BLaER1 treated with 17β-estradiol and CSF1 and Interleukin-3, amounts not matched to agents 10 nM and 100 nM (cell line): ENCODE results near the gene RASSF3.
A peak's percentile ranks its signal among the peaks of the same experiment; 100 is the strongest.

Source experiments
- H3K27ac ChIP-seq, 11 experiments: shearing (Covaris generic); formaldehyde crosslinking; 2 replicates each; pipeline ENCODE4 v1.8.1; 2022
- H3K27me3 ChIP-seq, 11 experiments: shearing (Covaris generic); formaldehyde crosslinking; 2 replicates each; pipeline ENCODE4 v1.8.1; 2022
- H3K36me3 ChIP-seq, 11 experiments: shearing (Covaris generic); formaldehyde crosslinking; 2 replicates each; pipeline ENCODE4 v1.8.1; 2022
- H3K4me1 ChIP-seq, 10 experiments: shearing (Covaris generic); formaldehyde crosslinking; 2 replicates each; pipeline ENCODE4 v1.8.1; 2022
- H3K4me2 ChIP-seq, 11 experiments: shearing (Covaris generic); formaldehyde crosslinking; 2 replicates each; pipeline ENCODE4 v1.8.1; 2022
- H3K4me3 ChIP-seq, 10 experiments: shearing (Covaris generic); formaldehyde crosslinking; 2 replicates each; pipeline ENCODE4 v1.8.1; 2022
- H3K9ac ChIP-seq, 11 experiments: shearing (Covaris generic); formaldehyde crosslinking; 2 replicates each; pipeline ENCODE4 v1.8.1; 2022
- H3K9me3 ChIP-seq, 11 experiments: shearing (Covaris generic); formaldehyde crosslinking; replicated peaks in 1 of 11; 2 replicates each; pipeline ENCODE4 v1.8.1; 2022
- H4K20me1 ChIP-seq, 11 experiments: shearing (Covaris generic); formaldehyde crosslinking; 2 replicates each; pipeline ENCODE4 v1.8.1; 2022
- Cebpa-rat ChIP-seq, 11 experiments: shearing (Covaris generic); IDR thresholded peaks; 2 replicates each; pipeline ENCODE4 v1.8.1; 2022

The RASSF3 gene

DNA sequence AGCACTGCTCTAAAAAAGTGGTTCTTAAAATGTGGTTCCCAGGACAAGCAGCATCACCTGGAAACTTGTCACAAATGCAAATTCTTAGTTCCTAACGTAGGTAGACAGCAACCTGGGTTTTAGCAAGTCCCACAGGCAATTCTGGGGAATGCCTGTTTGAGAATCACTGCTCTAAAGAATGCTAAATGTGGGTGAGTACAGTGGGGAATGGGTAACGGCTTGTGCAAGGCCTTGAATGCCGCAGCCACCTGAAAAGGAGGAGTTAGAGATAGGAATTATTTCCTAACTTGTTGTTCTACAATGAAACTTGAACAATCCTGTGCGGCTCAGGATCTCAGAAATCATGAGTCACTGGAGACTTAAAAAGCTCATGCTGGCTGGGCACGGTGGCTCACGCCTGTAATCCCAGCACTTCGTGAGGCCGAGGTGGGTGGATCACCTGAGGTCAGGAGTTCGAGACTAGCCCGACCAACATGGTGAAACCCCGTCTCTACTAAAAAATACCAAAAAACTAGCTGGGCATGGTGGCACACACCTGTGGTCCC lies 114.0 kb downstream of the RASSF3 start:
- H3K4me2 ChIP-seq = no peak overlapping the region
- H3K9me3 ChIP-seq = no peaks in the 10 kb centered on the region
- H3K4me1 ChIP-seq = peaks cover 0 to 6% (median 0%) of the 10 kb centered on the region in 10 experiments; a peak in 4 of 20 replicates
- H3K27me3 ChIP-seq = no peaks in the 10 kb centered on the region
- no peak overlapping the region for H3K4me3 ChIP-seq
- H3K36me3 ChIP-seq = peaks cover 63 to 100% (median 83%) of the 10 kb centered on the region in 11 experiments
- H3K9ac ChIP-seq = no peak overlapping the region
- no peak for TF ChIP-seq Cebpa-rat (IDR thresholded peaks at IDR 0.05)
- H3K27ac ChIP-seq = no peak overlapping the region
- H4K20me1 ChIP-seq = peaks cover 0 to 23% (median 0%) of the 10 kb centered on the region in 11 experiments; a peak in 3 of 22 replicates

DNA sequence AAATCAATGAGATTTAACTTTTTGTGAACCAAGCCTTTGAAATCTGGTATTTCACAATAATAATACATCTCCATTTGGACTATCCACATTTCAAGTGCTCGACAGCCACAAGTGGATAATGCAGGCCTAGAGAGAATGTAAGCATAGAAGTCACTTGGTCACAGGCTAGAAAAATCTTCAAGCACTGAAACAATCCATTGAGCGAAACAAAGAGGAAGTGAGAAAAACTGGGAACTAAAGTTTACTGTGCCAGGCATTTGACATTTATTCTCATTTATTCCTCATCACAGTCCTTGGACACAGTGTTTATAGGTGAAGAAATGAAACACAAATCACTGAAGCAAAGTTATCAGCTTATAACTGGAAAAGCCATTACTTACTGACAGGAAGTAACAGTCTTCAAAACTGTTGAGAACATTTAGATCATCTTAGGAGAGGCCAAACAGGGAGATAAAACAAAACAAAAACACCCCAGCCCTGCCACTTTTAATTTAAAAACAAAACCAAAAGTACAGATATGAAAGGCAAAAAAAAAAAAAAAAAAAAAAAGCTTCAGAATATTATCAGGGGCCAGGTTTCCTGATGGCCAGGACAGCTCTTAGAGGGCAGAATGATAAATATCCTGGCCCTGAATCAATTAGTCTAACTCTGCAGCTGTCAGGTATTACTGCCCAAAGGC lies 119.8 kb downstream of the RASSF3 start:
- Histone ChIP-seq H3K9me3 (no peaks in the 10 kb centered on the region), H3K27ac (peak overlapping the region in 8 of 11 experiments; percentile 27 to 63 (median 52); a peak in 15 of 22 replicates), H3K27me3 (no peaks in the 10 kb centered on the region), H3K4me3 (no peak overlapping the region), H3K36me3 (peaks cover 26 to 94% (median 53%) of the 10 kb centered on the region in 11 experiments), H3K4me2 (peak overlapping the region in 10 of 11 experiments; percentile 13 to 71 (median 42); a peak in 16 of 22 replicates), H3K4me1 (peaks cover 17 to 42% (median 21%) of the 10 kb centered on the region in 10 experiments; a peak in 19 of 20 replicates), H4K20me1 (peaks cover 0 to 7% (median 0%) of the 10 kb centered on the region in 11 experiments; a peak in 2 of 22 replicates), H3K9ac (peak overlapping the region in 5 of 11 experiments; percentile 6 to 41 (median 29); a peak in 4 of 22 replicates)
- TF ChIP-seq Cebpa-rat (IDR thresholded peaks at IDR 0.05) = peak in 1 of 11 experiments; percentile 54; a peak in 1 of 22 replicates

GRCh38 chr12:64730588-64730969 lies 120.3 kb downstream of the RASSF3 start:
- H3K4me1 ChIP-seq = peaks cover 17 to 47% (median 21%) of the 10 kb centered on the region in 10 experiments; a peak in 19 of 20 replicates
- peak overlapping the region in 8 of 11 experiments; percentile 27 to 63 (median 52); a peak in 13 of 22 replicates for H3K27ac ChIP-seq
- TF ChIP-seq Cebpa-rat (IDR thresholded peaks at IDR 0.05) = no peak
- no peaks in the 10 kb centered on the region for H3K9me3 ChIP-seq
- H3K36me3 ChIP-seq = peaks cover 31 to 94% (median 57%) of the 10 kb centered on the region in 11 experiments
- no peaks in the 10 kb centered on the region for H3K27me3 ChIP-seq
- no peak overlapping the region for H3K4me3 ChIP-seq
- peak overlapping the region in 10 of 11 experiments; percentile 13 to 71 (median 42); a peak in 16 of 22 replicates for H3K4me2 ChIP-seq
- H4K20me1 ChIP-seq = peaks cover 0 to 4% (median 0%) of the 10 kb centered on the region in 11 experiments; a peak in 1 of 22 replicates
- H3K9ac ChIP-seq = peak overlapping the region in 4 of 11 experiments; percentile 6 to 41 (median 20); a peak in 2 of 22 replicates

GRCh38 chr12:64731683-64732082 lies 121.4 kb downstream of the RASSF3 start:
- no peak overlapping the region for H3K4me3 ChIP-seq
- H3K27me3 ChIP-seq = no peaks in the 10 kb centered on the region
- no peak overlapping the region for H3K4me2 ChIP-seq
- no peak for TF ChIP-seq Cebpa-rat (IDR thresholded peaks at IDR 0.05)
- H4K20me1 ChIP-seq = no peaks in the 10 kb centered on the region; a peak in 1 of 22 replicates
- peaks cover 17 to 58% (median 21%) of the 10 kb centered on the region in 10 experiments; a peak in 19 of 20 replicates for H3K4me1 ChIP-seq
- H3K9me3 ChIP-seq = no peaks in the 10 kb centered on the region
- H3K36me3 ChIP-seq = peaks cover 40 to 94% (median 62%) of the 10 kb centered on the region in 11 experiments
- H3K27ac ChIP-seq = no peak overlapping the region
- H3K9ac ChIP-seq = no peak overlapping the region

GRCh38 chr12:64733857-64734256 lies 123.6 kb downstream of the RASSF3 start:
- Histone ChIP-seq H3K9ac (no peak overlapping the region), H3K4me1 (peaks cover 17 to 80% (median 23%) of the 10 kb centered on the region in 10 experiments; a peak in 19 of 20 replicates), H4K20me1 (no peaks in the 10 kb centered on the region; a peak in 1 of 22 replicates), H3K36me3 (peaks cover 42 to 94% (median 63%) of the 10 kb centered on the region in 11 experiments), H3K27ac (no peak overlapping the region), H3K27me3 (no peaks in the 10 kb centered on the region), H3K4me3 (no peak overlapping the region), H3K4me2 (peak overlapping the region in 10 of 11 experiments; percentile 8 to 62 (median 34); a peak in 16 of 22 replicates), H3K9me3 (no peaks in the 10 kb centered on the region)
- TF ChIP-seq Cebpa-rat (IDR thresholded peaks at IDR 0.05) = no peak

GRCh38 chr12:64735442-64735841 lies 125.1 kb downstream of the RASSF3 start:
- no peak overlapping the region for H3K9ac ChIP-seq
- H3K27ac ChIP-seq = peak overlapping the region in 3 of 11 experiments; percentile 0 to 9 (median 2); a peak in 2 of 22 replicates
- TF ChIP-seq Cebpa-rat (IDR thresholded peaks at IDR 0.05) = no peak
- no peaks in the 10 kb centered on the region; a peak in 1 of 22 replicates for H4K20me1 ChIP-seq
- H3K4me1 ChIP-seq = peaks cover 11 to 83% (median 21%) of the 10 kb centered on the region in 10 experiments; a peak in 19 of 20 replicates
- H3K4me3 ChIP-seq = no peak overlapping the region
- peak overlapping the region in 3 of 11 experiments; percentile 0 to 62 (median 52); a peak in 5 of 22 replicates for H3K4me2 ChIP-seq
- H3K9me3 ChIP-seq = no peaks in the 10 kb centered on the region
- H3K36me3 ChIP-seq = peaks cover 56 to 100% (median 77%) of the 10 kb centered on the region in 11 experiments
- no peaks in the 10 kb centered on the region for H3K27me3 ChIP-seq

GRCh38 chr12:64736771-64737170 lies 126.5 kb downstream of the RASSF3 start:
- Histone ChIP-seq H3K36me3 (peaks cover 62 to 96% (median 86%) of the 10 kb centered on the region in 11 experiments), H3K9me3 (no peaks in the 10 kb centered on the region), H3K27me3 (no peaks in the 10 kb centered on the region), H3K27ac (no peak overlapping the region), H3K9ac (peak overlapping the region in 1 of 11 experiments; percentile 27; a peak in 1 of 22 replicates), H3K4me3 (no peak overlapping the region), H3K4me2 (peak overlapping the region in 2 of 11 experiments; percentile 52 to 62; a peak in 4 of 22 replicates), H4K20me1 (no peaks in the 10 kb centered on the region), H3K4me1 (peaks cover 7 to 85% (median 20%) of the 10 kb centered on the region in 10 experiments; a peak in 19 of 20 replicates)
- no peak for TF ChIP-seq Cebpa-rat (IDR thresholded peaks at IDR 0.05)

DNA sequence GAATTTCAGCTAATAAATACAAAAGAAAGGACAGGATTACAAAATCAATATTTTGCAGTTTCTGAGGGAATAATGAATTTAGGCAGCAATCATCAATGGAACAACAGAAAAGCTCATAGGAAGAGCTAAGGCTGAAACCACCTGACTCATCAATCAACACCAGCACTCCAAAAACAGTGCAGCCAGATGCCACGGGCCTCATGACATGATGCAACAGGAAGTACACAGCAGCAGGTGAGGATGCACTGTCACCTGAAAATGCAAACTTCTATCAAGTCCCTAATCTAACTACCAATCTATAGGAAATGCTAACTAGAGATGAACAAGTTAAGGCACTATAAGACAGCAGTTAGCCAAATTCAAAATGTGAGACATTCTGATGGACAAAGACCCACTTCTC lies 127.2 kb downstream of the RASSF3 start:
- peaks cover 70 to 99% (median 90%) of the 10 kb centered on the region in 11 experiments for H3K36me3 ChIP-seq
- TF ChIP-seq Cebpa-rat (IDR thresholded peaks at IDR 0.05) = no peak
- H3K4me1 ChIP-seq = peaks cover 7 to 92% (median 20%) of the 10 kb centered on the region in 10 experiments; a peak in 19 of 20 replicates
- no peaks in the 10 kb centered on the region for H3K9me3 ChIP-seq
- H3K9ac ChIP-seq = no peak overlapping the region
- no peak overlapping the region for H3K27ac ChIP-seq
- H3K4me3 ChIP-seq = no peak overlapping the region
- H3K27me3 ChIP-seq = no peaks in the 10 kb centered on the region
- no peaks in the 10 kb centered on the region for H4K20me1 ChIP-seq
- H3K4me2 ChIP-seq = peak overlapping the region in 2 of 11 experiments; percentile 34 to 35; a peak in 3 of 22 replicates
